ENCODE results near the gene SUPT5H.

SUPT5H gene

DNA sequence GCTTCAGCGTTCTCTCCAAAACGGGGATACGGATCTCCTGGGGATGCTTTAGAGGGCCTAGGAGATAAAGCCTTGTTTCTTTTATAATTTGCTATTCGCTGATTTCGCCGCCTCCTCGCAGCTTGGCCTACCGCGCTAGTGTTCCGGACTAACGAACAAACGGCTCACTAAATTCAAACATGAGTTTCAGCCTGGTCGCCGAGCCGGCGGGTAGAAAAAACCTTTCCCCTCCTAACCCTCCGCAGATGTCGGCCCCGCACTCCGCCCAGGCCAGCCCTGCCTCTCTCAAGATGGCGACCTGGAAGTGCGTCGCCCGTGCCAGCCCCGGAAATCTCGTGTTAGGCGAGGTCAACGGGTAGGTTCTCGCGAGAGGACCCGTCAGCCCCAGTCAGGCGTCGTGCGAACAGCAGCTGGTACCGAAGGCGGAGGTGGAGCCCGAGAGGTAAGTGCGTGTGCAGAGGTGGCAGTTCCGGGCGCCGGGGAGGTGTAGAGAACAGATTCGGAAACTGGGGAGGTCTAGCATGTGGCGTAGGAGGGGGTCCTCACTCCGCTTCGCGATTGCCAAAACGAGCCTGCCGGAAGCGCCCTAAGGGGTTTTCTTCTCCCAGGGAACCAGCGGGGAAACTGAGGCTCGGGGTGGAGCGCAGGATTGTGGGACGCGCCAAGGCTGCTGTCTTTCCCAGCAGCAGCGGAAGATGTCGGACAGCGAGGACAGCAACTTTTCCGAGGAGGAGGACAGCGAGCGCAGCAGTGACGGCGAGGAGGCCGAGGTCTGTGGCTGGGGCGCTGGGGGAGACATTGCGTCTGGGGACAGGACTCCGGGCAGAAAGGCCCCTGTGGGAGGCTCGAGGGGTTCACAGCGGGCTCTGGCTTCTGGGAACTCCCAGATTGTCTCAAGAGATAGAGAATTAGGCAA lies at the start of gene SUPT5H:
TSS of gene SUPT5H (plus strand) at position 387 of the 916 bp plus-strand sequence. CDS start at position 696, 309 bp downstream.
- peak; percentile 96 for DNase-seq (ENCODE audit: low spot score)
- in situ Hi-C loops (cut with MboI; ENCODE audit: low pct_unique_long_range_greater_than_20kb, low sequenced_read_pairs, unreplicated experiment) = no loop called here
- TF ChIP-seq, protein P1, sequence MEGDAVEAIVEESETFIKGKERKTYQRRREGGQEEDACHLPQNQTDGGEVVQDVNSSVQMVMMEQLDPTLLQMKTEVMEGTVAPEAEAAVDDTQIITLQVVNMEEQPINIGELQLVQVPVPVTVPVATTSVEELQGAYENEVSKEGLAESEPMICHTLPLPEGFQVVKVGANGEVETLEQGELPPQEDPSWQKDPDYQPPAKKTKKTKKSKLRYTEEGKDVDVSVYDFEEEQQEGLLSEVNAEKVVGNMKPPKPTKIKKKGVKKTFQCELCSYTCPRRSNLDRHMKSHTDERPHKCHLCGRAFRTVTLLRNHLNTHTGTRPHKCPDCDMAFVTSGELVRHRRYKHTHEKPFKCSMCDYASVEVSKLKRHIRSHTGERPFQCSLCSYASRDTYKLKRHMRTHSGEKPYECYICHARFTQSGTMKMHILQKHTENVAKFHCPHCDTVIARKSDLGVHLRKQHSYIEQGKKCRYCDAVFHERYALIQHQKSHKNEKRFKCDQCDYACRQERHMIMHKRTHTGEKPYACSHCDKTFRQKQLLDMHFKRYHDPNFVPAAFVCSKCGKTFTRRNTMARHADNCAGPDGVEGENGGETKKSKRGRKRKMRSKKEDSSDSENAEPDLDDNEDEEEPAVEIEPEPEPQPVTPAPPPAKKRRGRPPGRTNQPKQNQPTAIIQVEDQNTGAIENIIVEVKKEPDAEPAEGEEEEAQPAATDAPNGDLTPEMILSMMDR (IDR thresholded peaks at IDR 0.05; ENCODE audit: extremely low read depth, insufficient read depth, missing control alignments) = no peak

DNA sequence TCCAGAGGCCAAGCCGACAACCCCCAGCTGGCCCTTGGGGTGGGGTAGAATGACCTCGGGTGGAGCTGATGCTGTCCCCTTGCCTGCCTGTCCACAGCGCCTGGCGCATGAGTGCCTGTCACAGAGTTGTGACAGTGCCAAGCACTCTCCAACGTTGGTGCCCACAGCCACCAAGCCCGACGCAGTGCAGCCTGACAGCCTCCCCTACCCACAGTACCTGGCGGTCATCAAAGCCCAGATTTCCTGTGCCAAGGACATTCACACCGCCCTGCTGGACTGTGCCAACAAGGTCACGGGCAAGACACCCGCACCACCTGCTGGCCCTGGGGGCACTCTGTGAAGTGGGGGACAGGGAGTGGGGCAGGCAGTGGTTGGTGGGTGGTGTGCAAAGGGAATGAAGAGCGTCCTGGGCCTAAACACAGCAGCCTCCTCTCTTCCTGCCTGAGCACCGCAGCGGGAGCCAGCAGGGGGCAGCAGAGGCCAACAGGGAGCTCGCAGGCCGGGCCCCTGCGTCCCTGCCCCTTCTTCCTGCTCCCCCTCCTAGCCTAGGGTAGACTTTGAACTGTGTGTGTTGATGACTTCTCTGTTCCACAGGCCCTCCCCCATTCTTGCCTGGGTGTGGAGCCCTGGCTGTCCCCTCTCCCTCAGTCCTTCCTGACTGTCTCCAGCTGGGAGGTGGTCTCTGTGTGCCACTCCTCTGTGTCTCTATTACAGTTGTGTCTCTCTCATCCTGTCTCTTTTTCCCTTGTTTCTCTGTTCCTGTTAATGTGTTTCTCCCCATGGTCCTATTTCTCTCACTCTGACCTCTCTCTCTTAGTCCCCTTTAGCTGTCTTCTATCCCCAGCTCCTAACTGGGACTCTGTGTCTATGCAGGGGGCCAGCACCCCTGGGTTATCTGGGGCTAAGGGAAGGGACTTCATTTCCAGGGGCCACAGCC lies 47.8 kb upstream of the SUPT5H start:
- in situ Hi-C loops (cut with MboI; ENCODE audit: low pct_unique_long_range_greater_than_20kb, low sequenced_read_pairs, unreplicated experiment) = no loop called here
- TF ChIP-seq, protein P1 (IDR thresholded peaks at IDR 0.05; ENCODE audit: extremely low read depth, insufficient read depth, missing control alignments) = peak; percentile 98

DNA sequence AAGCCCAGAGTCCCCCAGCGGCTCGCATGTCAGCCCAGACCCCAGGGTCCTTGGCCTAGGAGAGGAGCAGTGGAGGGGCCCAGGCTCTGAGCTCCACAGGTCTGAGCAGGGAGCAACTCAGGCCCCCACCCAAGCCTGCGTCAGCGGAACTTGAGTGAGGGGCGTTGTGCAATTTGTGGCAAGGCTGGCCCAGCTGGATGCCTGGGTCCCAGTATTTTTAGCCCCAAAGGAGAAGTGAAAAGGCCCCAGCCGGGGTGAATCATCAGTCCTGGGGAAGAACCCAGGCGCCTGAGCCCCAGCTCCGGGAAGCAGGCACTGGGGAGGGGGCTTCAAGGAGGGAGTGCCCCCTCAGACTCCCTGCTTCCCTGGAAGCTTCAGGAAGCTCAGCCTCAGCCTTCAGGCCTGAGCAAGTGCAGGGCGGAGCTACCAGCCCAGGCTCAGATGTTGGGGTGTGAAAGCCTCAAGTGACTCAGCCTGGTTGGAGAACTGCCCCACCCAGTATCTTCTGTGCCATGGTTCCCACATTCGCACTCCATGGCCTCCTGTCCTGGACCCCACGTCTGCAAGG lies 47.0 kb upstream of the SUPT5H start:
- TF ChIP-seq, protein P1 (IDR thresholded peaks at IDR 0.05; ENCODE audit: extremely low read depth, insufficient read depth, missing control alignments) = no peak
- in situ Hi-C loops (cut with MboI; ENCODE audit: low pct_unique_long_range_greater_than_20kb, low sequenced_read_pairs, unreplicated experiment) = no loop called here
- DNase-seq (ENCODE audit: low spot score) = no peak

More for the DNA sequence above, 47.8 kb upstream of the SUPT5H start:
- peak; percentile 87 for DNase-seq (ENCODE audit: low spot score)

DNA sequence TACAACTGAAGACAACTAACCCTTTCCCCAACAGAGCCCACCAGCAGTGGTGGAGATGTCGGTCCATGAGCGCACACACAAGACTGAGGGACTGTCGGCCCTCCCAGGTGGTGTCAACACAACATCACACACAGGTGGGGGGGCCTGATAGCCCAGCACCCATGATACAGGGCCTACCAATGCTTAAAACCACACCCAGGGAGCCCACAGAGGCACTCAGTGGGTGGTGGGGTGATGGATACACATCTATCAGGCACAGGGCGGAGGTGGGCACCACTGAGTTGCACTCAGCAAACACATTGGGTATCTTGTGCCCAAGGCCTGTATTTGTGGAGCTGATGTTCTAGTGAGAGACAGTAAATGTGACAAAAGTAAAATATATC lies 45.7 kb upstream of the SUPT5H start:
- no peak for DNase-seq (ENCODE audit: low spot score)
- in situ Hi-C loops (cut with MboI; ENCODE audit: low pct_unique_long_range_greater_than_20kb, low sequenced_read_pairs, unreplicated experiment) = no loop called here
- TF ChIP-seq, protein P1 (IDR thresholded peaks at IDR 0.05; ENCODE audit: extremely low read depth, insufficient read depth, missing control alignments) = no peak

DNA sequence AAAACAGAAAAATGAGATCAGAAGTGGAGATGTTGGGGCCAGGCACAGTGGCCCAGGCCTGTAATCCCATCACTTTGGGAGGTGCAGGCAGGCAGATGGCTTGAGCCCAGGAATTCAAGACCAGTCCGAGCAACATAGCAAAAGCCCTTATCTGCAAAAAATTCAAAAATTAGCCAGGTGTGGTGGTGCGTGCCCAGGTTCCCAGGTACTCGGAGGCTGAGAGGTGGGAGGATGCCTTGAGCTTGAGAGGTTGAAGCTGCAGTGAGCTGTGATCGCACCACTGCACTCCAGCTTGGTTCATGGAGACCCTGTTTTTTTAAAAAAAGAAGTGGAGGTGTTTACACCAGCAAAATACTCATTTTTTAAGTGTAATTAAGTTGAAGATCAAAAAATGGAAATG lies 45.3 kb upstream of the SUPT5H start:
- TF ChIP-seq, protein P1 (IDR thresholded peaks at IDR 0.05; ENCODE audit: extremely low read depth, insufficient read depth, missing control alignments) = no peak
- in situ Hi-C loops (cut with MboI; ENCODE audit: low pct_unique_long_range_greater_than_20kb, low sequenced_read_pairs, unreplicated experiment) = no loop called here
- DNase-seq (ENCODE audit: low spot score) = no peak

DNA sequence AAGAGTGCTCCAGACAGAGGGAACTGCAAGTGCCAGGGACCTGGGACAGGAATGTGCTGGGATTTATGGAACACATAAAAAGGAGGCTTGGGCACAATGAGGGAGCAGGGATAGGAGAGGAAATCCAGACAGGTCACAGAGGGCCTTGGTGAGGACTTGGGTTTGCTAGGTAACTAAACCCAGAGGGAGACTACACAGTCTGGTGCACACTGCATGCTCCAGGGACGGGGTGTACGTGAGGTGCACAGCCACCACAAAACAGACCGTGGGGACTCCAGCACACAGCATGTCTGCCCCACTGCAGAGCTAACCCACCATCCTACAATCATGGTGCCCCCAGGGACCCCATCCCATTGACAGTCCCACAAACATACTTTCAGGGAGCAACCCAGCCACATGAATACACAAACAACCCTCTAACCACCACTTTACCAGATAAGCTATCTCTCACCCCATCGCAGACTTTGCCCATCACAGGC lies 44.3 kb upstream of the SUPT5H start:
- TF ChIP-seq, protein P1 (IDR thresholded peaks at IDR 0.05; ENCODE audit: extremely low read depth, insufficient read depth, missing control alignments) = no peak
- no peak for DNase-seq (ENCODE audit: low spot score)
- in situ Hi-C loops (cut with MboI; ENCODE audit: low pct_unique_long_range_greater_than_20kb, low sequenced_read_pairs, unreplicated experiment) = no loop called here
